ENCODE results near the gene ADGRB3.
"Not testable (repeated sequence)": the region's sequence is repeated elsewhere in the genome, so short reads cannot be mapped to it uniquely, and the experiment has no call there.

Gene ADGRB3

DNA sequence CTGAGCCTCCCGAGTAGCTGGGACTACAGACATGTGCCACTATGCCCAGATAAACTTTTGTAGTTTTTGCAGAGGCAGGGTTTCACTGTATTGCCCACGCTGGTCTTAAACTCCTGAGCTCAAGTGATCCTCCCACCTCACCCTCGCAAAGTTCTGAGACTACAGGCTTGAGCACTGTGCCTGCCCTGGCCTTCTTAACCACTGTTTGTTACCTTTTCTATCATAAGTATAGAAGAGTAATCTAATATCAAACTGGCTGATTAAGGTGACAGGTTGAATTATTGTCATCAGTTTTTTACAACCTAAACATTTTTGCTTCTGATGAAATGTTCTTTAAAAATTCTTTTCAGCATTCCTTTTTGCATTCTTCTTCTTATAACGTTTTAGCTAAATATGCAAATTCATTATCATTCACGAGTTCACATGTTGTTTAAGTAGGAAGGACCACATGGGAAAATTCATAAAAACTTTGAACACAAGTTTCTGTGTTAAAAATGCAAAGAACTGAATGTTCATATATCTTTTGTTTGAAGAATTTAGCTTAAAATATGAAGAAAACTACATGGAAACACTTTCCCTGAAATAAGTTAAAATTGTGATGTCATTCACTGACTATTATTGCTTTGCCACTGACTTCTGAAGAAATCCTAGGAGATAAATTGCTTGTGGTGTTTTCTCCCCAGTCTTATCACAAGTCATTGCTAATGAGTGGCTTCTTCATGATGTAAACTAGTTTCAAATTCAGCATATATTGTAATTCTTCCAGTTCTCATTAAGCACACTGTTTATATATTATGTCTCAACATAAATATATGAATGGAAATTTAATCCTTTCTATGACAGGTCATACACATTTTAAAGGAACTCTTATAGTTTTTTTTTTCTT is 106.7 kb downstream of the ADGRB3 start:
- DNase-seq: no peak

DNA sequence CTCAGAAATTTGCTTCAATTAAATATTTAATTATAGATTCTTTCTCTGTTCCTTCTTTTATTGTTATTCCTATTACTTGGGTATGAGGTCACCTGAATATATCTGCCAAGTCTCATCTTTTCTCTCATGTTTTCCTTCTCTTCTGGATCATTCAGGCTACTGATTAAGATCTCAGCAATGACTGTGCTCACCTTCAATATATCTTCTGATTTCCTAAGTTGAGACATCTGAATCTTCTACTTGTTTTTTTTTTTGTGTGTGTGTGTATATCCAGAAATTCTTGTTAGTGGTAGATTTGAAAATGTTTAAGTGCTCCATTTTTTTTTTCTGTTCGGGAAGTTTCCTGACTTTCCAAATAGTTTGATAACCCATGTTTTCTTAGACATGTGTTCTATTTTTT is 108.0 kb downstream of the ADGRB3 start:
- DNase-seq: no peak

DNA sequence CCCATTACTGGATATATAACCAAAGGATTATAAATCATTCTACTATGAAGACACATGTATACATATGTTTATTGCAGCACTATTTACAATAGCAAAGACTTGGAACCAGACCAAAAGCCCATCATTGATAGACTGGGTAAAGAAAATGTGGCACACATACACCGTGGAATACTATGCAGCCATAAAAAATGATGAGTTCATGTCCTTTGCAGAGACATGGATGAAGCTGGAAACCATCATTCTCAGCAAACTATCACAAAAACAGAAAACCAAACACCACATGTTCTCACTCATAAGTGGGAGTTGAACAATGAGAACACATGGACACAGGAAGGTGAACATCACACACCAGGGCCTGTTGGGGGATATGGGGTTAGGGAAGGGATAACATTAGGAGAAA is 109.3 kb downstream of the ADGRB3 start:
- not testable (repeated sequence) for DNase-seq

DNA sequence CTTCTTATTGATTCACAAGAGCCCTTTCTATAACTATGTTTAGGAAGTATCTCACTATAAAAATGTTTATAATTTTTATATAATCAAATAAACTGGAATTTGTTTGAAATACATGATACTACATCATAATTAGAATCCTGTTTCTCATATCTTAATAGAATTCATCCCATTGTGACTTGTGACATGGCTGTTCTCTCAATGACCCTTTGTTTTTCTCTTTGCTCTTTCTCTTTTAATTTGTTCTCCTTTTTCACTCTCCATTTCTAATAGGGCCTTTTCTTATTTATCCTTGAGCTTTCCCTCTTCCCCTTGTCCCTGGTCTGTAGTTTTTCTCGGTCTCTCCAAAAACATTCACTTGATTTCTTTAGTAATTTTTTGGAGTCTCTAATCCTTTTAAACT is 111.3 kb downstream of the ADGRB3 start:
- no peak for DNase-seq

DNA sequence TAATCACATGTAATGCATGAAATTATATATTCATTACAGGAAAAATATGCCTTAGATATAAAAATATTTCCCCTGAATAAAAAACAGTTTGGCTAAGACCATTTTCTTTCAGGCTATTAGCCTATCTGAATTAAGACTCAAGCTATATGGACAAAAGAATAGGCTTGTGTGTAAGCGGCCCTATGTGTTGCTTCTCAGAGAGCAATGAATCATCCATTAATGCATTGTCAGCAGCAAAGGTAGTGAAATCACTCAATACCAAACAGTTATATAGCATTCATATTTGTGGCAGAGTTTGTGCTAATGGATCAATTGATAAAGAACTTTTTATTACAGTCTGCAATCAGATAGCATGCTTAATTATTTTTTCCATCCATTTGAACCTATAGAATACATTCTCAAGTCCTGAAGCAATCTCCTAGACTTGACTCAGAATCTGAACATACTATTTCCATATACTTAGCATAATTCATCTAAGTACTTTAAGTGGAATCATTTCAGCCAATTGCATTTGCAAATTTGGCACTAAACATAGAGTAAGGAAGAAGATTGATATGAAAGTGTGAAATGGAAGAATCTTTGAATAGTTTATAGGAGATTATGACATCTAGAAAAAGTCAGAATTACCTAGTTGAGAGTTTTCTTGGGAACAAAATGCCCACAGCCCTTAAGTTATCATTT is 112.2 kb downstream of the ADGRB3 start:
- no peak for DNase-seq

DNA sequence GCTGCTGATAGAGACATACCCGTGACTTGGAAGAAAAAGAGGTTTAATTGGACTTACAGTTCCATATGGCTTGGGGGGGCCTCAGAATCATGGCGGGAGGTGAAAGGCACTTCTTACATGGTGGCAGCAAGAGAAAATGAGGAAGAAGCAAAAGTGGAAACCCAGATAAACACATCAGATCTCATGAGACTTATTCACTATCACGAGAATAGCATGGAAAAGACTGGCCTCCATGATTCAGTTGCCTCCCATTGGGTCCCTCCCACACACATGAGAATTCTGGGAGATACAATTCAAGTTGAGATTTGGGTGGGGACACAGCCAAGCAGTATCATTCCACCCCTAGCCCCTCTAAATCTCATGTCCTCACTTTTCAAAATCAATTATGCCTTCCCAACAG is 112.8 kb downstream of the ADGRB3 start:
- DNase-seq: not testable (repeated sequence)

DNA sequence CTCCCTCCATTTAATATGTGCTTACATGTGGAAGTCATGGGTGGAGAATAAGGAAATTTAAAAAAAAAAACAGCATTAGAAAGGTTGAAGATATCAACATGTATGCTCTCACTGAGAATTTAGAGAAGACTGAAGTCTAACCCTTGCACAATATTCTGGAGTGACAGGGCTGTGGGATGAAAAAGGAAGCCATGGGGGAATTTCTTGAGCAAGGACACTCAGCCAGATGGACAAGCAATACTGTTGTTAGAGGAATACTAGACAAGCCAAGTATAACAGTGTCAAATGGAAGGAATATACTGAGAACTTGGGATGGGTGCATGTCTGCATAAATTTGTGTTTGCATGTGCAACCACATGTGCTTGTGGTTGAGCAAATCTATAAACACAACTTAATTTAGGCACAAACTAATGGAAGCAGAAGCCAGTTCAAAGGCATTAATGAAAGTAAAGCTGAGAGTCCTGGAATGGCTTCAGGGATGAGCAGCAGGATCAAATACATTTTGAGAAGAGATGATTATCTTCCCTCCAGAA is 119.7 kb downstream of the ADGRB3 start:
- DNase-seq: no peak

DNA sequence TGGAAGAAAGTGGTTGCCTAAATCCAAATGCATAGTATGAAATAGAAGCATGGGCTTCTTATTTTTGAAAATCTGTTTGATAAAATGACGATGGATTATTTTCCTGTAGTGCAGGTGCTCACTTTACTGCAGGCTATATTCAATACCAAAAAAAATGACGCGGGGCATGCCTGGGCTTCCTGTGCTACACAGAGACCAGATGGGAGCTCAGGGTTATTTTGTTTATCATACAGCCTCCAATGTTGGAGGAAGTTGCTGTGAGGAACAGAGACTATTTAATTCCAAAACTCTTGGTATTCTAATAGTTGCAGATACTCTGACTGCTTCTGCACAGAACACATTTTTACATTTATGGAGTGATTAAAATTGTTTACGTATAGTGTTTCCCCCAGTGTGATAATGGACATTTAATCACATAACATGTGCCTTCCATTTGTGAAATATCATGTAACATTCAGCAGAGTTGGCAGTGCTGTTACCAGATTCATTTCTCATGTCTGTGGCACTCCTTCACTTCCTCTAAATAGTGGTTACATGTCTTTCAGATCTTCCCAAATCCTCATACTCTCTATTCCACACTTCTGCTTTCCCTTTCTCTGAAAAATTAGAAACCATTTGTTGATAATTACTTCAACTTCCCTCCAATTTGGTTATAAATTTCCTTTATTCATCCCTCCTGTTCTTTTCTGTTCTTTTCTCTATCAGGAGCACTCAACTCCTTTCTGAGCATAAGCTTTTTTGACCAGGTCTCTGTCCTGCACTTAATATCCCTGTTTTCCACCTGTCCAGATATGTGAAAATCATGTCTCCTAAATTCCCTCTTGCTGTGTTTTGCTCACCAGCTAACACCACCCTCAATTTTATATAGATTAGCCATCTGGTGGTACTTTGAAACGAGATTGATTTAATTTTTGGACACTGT is 121.6 kb downstream of the ADGRB3 start:
- no peak for DNase-seq

DNA sequence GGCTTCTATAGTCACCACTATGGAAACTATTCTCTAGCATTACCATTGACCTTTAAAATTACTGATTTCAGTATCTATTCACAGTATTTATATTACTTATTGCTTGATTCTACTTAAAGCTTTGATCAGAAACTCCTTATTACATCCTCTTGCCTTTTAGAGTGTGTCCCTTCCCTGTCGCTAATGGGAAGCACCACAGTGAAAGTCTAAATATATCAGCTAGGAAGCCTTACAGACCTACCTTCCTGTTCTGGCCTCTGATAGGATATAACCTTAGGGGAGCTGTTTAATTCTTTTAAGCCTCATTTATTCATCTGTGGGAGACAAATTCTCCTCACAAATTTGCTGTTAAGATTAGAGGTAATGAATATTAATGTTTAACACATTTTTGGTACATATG is 122.7 kb downstream of the ADGRB3 start:
- DNase-seq: no peak

DNA sequence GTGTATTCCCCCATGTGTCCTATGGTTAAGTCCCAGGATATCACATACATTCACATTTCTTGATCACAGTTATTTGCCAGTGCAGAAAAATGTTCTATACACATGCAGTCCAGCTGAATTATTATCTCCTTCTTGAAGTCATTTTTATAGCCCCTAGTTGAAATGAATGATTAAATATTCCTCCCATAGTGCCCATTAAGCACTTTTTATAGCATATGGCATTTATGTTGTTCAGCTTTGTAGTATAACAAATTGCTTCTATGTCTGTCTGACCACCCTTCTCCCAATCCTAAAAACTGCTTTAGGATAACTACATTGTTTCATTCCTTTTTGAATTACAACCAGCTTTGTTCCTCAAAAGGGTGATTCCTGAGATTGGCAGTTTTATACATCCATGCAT is 123.5 kb downstream of the ADGRB3 start:
- no peak for DNase-seq

DNA sequence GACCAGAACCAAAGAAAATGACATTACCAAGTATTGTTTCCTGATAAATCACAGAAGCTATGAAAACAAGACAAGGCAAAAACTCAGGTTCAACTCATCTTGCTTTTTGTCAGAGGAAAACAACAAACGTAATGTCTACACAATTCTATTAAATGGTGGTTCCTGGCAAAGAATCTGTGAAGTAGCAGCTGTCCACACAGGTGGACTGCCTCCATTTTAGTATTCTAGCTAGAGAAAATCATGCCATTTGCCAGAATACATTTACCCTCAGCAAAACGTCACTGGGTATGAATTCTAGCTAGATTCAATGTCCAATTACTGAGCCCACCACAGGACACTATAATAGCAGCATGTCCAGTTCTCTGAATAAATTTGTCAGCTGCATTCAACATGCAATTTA is 125.4 kb downstream of the ADGRB3 start:
- no peak for DNase-seq

DNA sequence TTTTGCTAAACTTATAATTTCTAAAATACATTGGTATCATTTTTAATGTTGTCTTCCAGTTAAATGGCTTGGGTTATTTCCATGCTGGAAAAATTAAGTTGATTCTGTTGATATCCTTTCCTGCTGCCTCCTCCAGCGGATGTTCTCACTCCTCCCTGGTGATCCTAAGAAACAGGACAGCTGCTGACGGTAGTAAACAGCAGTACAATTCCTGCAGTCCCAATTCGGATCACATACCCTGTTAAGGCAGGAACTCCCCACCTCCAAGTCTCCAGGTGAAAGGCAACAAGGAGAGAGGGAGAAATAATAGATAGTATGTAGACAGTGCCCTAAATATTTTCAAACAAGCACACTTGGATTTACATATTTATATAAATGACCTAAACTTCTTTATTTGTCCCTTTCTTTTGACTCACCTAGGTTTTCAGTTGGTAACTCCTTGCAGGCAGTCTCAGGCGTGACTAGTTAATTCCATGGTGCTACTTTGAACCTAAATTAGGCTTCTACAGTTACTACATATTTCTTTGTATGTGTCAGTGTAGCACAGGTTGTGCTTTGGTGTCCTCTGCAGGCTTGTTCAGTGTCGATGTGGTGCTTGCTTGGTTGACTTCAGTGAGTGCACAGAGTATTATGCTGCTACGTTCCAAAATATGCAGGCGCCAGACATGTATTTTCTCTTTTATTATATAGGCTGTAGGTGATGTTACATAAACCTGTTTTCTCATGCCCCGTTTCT is 126.0 kb downstream of the ADGRB3 start:
- no peak for DNase-seq

DNA sequence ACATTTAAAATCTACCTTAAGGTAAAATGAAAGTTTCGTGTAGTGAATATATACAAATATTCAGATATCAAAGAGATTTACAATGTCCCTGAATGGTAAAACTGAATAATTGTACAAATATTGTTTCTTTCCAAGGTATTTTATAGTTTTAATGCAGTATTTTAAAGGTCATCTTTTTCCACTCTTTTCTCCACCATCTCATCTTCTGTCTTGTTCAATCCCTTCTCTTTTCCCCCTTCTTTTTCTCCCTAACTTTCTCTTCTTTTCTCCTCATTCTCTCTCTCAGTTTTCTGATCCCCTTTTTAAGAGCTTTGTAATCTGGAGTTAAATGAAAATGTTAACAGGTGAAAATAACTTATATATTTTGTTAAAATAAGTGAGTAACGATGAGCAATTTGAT is 126.9 kb downstream of the ADGRB3 start:
- DNase-seq: no peak

DNA sequence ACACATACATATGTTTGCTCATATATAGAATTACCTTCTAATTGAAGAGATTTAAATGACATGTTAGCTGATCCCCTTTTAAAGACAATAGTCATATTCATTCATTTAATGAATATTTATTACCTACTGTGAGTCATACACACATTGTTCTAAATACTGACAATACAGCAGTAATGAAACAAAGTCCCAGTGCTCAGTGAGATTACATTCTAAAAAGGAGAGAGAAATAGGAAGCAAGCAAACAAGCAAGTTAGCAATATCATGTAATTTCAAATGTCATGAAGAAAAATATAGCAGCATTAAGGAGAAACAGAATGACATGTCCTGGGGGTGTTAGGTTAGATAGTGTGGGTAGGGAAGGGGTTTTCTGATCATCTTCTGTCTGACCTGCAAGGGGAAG is 136.3 kb downstream of the ADGRB3 start:
- DNase-seq: no peak

DNA sequence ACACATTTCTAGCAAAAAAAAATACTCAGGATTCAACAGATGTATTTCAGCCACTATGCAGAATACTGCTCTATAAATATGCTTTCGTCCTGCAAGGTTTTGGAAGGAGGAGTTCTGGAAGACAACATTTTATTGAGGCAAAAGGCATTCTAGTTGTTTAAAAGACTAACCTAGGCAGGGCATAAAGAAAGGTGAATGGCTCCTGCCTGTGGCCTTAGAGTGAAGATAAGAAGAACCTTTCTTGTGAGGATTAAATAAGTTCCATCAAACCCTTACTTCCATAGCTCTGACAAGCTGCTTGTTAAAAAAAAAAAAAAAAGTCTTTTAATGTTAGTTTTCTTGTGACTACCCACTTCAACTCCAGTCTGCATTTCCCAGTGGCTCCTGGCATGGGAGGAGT is 139.8 kb downstream of the ADGRB3 start:
- DNase-seq: no peak

DNA sequence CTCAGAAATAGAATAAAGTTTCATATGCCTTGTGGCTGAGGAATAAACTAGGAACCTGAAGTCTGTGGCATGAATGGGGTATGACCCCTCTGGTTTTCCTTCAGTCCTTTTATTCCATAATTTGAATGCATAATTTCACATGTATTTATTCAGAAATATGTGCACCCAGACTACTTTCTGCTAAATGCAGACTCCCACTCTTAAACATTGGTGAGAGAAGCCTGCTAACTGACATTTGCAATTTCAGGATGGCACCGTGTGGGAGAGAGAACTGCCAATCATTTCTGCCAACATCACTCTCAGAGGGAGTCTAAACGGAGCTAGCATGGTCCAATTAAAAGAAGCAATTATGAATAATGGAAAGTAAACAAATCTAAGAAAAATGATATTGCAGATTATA is 141.3 kb downstream of the ADGRB3 start:
- no peak for DNase-seq

DNA sequence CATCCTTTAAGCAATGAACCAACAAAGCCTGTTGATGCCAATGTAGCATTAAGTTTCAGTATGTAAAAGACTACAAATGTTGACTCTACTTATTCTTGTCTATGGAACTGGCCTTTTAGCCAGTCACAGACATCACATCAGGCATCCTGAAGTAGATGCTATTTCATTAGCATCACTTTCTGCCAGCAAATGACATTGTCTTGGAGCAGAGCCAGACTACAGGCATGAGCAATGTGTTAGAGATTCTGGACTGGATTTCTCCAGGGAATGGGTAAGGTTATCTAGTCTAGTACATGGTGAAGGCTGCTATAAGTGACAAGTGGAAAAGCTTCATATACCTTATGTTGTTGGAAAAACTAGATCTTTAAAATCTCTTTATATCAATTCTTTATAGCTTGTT is 142.9 kb downstream of the ADGRB3 start:
- DNase-seq: no peak

DNA sequence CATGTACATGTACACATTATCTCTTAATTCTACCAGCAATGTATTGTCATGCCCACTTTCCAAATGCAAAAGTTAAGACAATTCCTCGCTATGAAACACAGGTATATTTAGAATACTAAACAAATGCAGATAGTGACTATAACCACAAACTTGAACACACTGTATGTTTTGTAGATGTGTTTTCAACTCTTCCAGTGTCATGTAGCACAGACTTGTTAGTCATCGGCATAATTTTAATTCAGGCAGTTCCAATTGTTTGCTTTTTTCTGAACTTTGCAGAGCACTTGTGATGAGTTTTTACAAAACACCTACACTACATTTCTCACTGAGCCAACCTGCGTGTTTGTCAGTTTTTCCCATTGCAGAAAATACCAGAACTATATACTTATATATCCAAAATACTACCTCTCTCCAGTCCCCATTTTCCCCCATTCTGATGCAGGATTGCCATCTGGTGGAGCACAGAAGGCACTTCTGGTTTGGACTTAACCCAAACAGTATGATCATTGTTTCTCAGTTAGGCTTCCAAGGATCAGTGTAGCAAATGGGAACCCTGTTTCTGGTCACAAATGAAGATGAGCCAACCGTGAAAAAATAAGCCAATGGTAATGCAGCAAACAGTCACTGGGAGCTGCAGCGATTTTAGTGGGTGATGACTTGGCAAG is 143.4 kb downstream of the ADGRB3 start:
- no peak for DNase-seq

DNA sequence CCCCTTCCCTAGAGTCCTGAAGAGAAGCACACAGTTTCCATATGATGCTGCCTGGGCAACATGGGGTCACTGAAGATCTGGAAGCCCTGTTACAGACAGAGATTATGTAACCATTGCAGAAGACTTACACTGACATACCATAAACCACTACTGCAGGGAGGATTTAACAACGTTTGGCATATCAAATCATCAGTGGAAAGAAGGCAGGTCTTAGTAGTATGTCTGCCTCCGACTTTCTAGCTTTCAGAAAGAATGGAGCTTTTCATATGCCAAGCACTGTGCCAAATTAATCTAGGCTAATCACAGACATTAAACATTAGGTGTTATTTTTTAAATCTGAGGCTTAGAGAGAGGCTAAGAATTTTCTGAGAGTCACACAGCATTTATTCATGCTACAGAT is 144.3 kb downstream of the ADGRB3 start:
- no peak for DNase-seq

DNA sequence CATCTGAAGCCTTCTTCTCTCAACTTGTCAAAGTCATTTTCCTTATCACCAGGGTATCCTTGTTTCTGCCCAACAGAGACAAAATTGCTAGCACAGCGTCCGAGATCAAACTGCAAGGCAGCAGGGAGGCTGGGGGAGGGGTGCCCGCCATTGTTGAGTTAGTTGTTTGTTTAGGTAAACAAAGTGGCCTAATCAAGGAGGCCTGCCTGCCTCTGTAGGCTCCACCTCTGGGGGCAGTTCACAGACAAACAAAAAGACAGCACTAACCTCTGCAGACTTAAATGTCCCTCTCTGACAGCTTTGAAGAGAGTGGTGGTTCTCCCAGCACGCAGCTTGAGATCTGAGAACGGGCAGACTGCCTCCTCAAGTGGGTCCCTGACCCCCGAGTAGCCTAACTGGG is 155.0 kb downstream of the ADGRB3 start:
- DNase-seq: not testable (repeated sequence)

DNA sequence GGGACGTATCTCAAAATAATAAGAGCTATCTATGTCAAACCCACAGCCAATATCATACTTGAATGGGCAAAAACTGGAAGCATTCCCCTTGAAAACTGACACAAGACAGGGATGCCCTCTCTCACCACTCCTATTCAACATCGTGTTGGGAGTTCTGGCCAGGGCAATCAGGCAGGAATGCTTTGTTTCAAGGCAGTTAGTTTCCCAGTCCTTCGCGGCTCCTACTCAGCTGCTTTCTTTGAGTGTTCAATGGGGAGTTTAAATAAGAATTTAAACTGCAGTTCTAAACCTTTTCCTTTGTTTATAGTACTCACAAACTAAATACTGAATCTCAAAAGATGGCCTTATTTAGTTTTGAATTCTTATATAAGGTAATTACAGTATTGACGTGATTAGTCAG is 179.9 kb downstream of the ADGRB3 start:
- DNase-seq: not testable (repeated sequence)

DNA sequence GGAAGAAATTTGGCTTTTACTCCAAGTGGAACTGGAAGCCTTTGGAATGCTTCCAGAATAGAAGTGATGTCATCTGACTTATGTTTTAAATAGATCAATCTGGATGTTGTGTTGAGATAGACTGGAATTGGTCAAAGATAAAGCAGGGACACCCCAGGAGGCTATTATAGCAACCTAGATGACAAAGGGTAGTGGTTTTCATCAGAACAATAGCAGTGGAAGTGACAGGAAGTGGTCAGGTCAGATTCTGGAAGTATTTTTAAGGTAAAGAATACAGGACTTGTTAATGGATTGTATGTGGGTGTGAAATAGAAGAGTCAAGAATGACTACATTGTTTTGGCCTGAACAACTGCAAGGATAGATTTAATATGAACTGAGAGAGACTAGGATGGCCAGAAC is 191.4 kb downstream of the ADGRB3 start:
- no peak for DNase-seq
